H1 (cell line): ENCODE data around the gene RAB3GAP1.

Experiments used
- CBX8 ChIP-seq: fragments of 300-800, 300-1000 bp; sonication (generic); IDR thresholded peaks from 2 replicates; pipeline ENCODE4 v1.7.1; 2016; ENCODE audit warnings: low read depth, low read length, borderline replicate concordance
- EP300 ChIP-seq, 2 experiments: IDR thresholded peaks; 1 replicate in 1 of 2; 2 replicates in 1 of 2; pipeline ENCODE4 v1.6.1; 2011 to 2012; ENCODE audit warnings: low read depth in 2 of 2, low read length in 2 of 2, mild to moderate bottlenecking in 2 of 2, borderline replicate concordance in 1 of 2, inconsistent platforms in 1 of 2, moderate library complexity in 1 of 2
- EZH2 ChIP-seq: fragments of 200-600 bp; sonication (generic); IDR thresholded peaks from 2 replicates; pipeline ENCODE4 v1.7.1; 2012; ENCODE audit warnings: low read depth, mild to moderate bottlenecking, moderate library complexity, low read length, inconsistent platforms; ENCODE audit not compliant: severe bottlenecking
- PHF8 ChIP-seq: fragments of 200-600 bp; sonication (generic); conservative IDR thresholded peaks from 2 replicates; pipeline ENCODE4 v1.7.1; 2012; ENCODE audit warnings: low read depth, mild to moderate bottlenecking, inconsistent platforms, low read length, moderate library complexity
- POLR2A ChIP-seq, 2 experiments: IDR thresholded peaks; 1 replicate in 1 of 2; 2 replicates in 1 of 2; pipeline ENCODE4 v1.6.1; 2011; ENCODE audit warnings: low read depth in 2 of 2, low read length in 2 of 2, mild to moderate bottlenecking in 2 of 2; ENCODE audit errors: control extremely low read depth in 1 of 2
- POLR2AphosphoS5 ChIP-seq: IDR thresholded peaks from 2 replicates; pipeline ENCODE4 v1.6.1; 2011; ENCODE audit warnings: low read depth, low read length
- RAD21 ChIP-seq, 2 experiments: IDR thresholded peaks in 1 of 2; conservative IDR thresholded peaks in 1 of 2; 2 replicates each; pipeline ENCODE4 v1.6.1; 2011; ENCODE audit warnings: low read depth in 2 of 2, low read length in 2 of 2, improper control_type of control experiment in 1 of 2, inconsistent platforms in 1 of 2, mild to moderate bottlenecking in 1 of 2, moderate library complexity in 1 of 2
- RBBP5 ChIP-seq: IDR thresholded peaks from 2 replicates; pipeline ENCODE4 v1.7.1; 2012; ENCODE audit warnings: low read depth, mild to moderate bottlenecking, inconsistent platforms, low read length, moderate library complexity, borderline replicate concordance
- SP2 ChIP-seq: IDR thresholded peaks from 2 replicates; pipeline ENCODE4 v1.6.1; 2012; ENCODE audit warnings: mild to moderate bottlenecking, low read length, inconsistent platforms
- SUZ12 ChIP-seq: fragments of 200-600 bp; sonication (generic); IDR thresholded peaks from 2 replicates; pipeline ENCODE4 v1.6.1; 2012; ENCODE audit warnings: mild to moderate bottlenecking, inconsistent platforms, low read length, moderate library complexity, mixed read lengths
- TAF1 ChIP-seq: IDR thresholded peaks from 2 replicates; pipeline ENCODE4 v1.6.1; 2011; ENCODE audit warnings: mild to moderate bottlenecking, low read depth, low read length
- TF ChIP-seq, protein P1 (sequence below), 3 experiments: IDR thresholded peaks; 1 replicate in 2 of 3; 2 replicates in 1 of 3; pipeline versions ENCODE4 v1.5.1 to v1.6.1; 2011; ENCODE audit warnings: low read length in 3 of 3, mild to moderate bottlenecking in 3 of 3, inconsistent platforms in 2 of 3, low read depth in 1 of 3, moderate library complexity in 1 of 3; ENCODE audit not compliant: insufficient read depth in 1 of 3; ENCODE audit errors: control extremely low read depth in 1 of 3
- TF ChIP-seq, protein P2 (sequence below): IDR thresholded peaks from 2 replicates; pipeline ENCODE4 v1.6.1; 2012; ENCODE audit warnings: inconsistent platforms

DNA sequence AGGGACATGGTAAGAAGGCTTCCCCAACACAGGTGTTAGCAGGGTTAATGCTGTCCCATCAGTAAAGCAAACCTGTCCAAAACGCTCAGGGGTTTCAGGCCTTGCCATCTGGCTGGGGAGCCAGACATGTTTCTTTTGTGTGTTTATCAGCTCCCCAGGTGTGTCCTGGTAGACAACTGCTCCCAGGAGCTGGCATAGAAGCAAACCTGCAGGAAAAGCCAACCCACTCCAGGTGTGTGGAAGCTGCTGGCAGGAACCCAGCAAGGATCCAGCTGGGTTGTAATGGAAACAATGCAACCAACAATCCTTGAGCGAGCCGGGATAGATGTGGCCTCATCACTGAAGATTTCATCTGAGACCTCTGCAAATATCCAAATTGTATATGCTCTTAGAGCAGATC is 123.1 kb downstream of the RAB3GAP1 start:
- no peak for TF ChIP-seq EZH2
- TF ChIP-seq POLR2AphosphoS5, result no peak
- no peak for TF ChIP-seq EP300 (IDR thresholded peaks at IDR 0.05; ENCODE audit: borderline replicate concordance in 1 of 2, low read depth in 2 of 2, low read length in 2 of 2)
- no peak for TF ChIP-seq POLR2A (IDR thresholded peaks at IDR 0.05; ENCODE audit: control extremely low read depth in 1 of 2, low read depth in 2 of 2, low read length in 2 of 2)
- TF ChIP-seq SUZ12, result no peak
- TF ChIP-seq SP2, result no peak
- TF ChIP-seq RAD21 (IDR thresholded peaks at IDR 0.05 in 1 of 2, conservative IDR thresholded peaks at IDR 0.05 in 1 of 2; ENCODE audit: low read depth in 2 of 2, low read length in 2 of 2), result no peak
- TF ChIP-seq, protein P1, sequence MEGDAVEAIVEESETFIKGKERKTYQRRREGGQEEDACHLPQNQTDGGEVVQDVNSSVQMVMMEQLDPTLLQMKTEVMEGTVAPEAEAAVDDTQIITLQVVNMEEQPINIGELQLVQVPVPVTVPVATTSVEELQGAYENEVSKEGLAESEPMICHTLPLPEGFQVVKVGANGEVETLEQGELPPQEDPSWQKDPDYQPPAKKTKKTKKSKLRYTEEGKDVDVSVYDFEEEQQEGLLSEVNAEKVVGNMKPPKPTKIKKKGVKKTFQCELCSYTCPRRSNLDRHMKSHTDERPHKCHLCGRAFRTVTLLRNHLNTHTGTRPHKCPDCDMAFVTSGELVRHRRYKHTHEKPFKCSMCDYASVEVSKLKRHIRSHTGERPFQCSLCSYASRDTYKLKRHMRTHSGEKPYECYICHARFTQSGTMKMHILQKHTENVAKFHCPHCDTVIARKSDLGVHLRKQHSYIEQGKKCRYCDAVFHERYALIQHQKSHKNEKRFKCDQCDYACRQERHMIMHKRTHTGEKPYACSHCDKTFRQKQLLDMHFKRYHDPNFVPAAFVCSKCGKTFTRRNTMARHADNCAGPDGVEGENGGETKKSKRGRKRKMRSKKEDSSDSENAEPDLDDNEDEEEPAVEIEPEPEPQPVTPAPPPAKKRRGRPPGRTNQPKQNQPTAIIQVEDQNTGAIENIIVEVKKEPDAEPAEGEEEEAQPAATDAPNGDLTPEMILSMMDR (IDR thresholded peaks at IDR 0.05; ENCODE audit: control extremely low read depth in 1 of 3, insufficient read depth in 1 of 3, low read depth in 1 of 3, low read length in 3 of 3), result no peak
- no peak for TF ChIP-seq CBX8
- no peak for TF ChIP-seq RBBP5
- no peak for TF ChIP-seq TAF1
- TF ChIP-seq PHF8, result no peak
- TF ChIP-seq, protein P2, sequence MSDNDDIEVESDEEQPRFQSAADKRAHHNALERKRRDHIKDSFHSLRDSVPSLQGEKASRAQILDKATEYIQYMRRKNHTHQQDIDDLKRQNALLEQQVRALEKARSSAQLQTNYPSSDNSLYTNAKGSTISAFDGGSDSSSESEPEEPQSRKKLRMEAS, result no peak
